Skin epidermis (tissue), 12 donors: Measurements from ENCODE around the gene PLXNB1.

Experiments used
- H3K27ac ChIP-seq, 21 experiments: fragments of 200-600 bp; sonication (generic) in 11 of 21; one replicate each; pipeline ENCODE4 v1.5.0; 2020; ENCODE audit warnings: mild to moderate bottlenecking in 3 of 21, inconsistent platforms in 2 of 21, moderate library complexity in 2 of 21
- H3K4me3 ChIP-seq, 7 experiments: fragments of 200-600 bp; sonication (generic) in 2 of 7; one replicate each; pipeline ENCODE4 v1.5.0; 2020; ENCODE audit warnings: inconsistent platforms in 2 of 7, mild to moderate bottlenecking in 2 of 7, moderate library complexity in 1 of 7

The PLXNB1 gene

DNA sequence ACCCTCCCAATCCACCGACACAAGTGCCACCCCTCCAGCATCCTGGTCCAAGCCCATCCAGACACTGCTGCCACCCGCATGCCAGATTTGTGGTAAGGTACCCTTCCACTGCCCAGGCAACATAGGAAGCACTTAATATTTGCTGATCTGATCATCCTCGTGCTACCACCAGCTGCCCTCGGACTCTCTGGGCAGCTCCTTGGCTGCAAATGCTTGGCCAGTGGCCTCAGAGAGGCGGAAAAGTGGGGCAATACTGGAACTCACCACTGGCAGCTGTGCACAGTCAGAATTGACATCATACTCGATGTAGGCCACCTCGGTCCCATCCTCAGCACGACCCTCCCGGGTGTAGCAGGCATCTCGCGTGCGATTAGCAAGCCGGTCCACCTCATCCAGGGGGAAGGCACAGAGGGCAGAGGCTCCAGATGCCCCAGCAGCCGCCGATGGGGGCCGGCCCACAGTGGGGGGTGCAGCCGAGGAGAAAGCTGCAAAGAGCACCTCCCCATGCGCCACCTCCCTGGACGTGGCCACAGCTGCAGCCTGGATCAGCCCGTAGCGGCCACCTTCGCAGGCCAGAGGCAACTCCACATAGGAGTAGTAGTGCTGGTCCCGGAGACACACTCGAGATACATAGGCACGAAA lies 6.5 kb downstream of the PLXNB1 start:
- Histone ChIP-seq H3K27ac (peak overlapping the region in 2 of 21 experiments; percentile 28 to 37), H3K4me3 (no peak overlapping the region)

DNA sequence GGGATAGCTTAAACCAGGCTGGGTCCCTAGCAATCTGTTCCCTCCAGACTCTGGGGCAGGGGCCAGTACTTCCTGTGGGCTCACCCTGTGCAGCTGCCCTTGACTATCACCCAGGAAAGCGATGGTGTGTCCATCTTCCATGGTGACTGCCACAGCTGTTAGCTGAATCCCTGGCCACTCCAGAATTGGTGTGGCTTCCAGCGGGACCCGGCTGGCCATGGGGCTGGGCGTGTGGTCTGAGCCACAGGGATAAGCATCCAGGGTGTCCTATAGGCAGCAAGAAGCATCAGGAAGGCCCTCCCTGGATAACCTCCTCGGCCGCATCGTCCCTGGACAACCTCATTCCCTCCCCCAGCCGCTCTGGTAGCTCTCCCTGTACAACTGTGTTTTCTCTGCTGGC lies 7.2 kb downstream of the PLXNB1 start:
- H3K27ac ChIP-seq = peak overlapping the region in 1 of 21 experiments; percentile 35
- no peak overlapping the region for H3K4me3 ChIP-seq

DNA sequence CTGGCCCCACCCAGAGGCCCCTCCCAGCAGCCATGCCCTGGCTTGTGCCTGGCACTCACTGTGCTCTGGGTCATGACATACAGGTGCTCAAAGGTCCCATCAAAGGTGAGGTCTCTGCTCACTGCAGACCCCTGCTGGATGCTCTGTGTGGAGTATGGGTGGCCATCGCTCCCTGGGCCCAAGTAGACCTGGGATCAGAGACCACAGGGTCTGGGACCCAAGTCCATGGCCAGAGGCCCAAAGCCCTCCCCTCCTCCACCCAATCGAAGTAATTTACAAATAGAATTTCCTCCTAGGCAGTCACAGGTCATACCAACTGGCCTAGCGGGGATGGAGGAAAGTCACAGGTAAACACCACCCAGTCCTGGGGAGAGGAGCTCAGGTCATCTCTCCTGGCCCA lies 7.6 kb downstream of the PLXNB1 start:
- peak overlapping the region in 3 of 21 experiments; percentile 14 to 35 (median 22) for H3K27ac ChIP-seq
- H3K4me3 ChIP-seq = no peak overlapping the region

DNA sequence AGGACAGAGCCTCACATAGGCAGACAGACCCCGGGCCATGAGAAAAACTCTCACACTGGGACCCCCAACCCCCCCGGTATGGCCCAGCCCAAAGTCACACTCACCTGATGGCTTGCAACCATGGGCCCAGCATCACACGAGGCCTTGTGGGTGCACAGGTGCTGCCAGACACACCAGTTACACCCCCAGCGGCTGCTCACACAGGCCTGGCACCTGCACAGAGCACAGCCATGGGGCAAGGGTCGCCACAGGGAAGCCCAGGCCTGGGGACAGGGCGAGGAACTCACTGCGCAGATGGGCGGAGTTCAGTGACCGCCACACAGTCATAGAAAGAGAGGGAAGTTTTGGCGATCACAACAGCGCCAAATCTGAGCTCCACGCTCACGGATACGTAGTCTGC lies 9.3 kb downstream of the PLXNB1 start:
- H3K27ac ChIP-seq = no peak overlapping the region

DNA sequence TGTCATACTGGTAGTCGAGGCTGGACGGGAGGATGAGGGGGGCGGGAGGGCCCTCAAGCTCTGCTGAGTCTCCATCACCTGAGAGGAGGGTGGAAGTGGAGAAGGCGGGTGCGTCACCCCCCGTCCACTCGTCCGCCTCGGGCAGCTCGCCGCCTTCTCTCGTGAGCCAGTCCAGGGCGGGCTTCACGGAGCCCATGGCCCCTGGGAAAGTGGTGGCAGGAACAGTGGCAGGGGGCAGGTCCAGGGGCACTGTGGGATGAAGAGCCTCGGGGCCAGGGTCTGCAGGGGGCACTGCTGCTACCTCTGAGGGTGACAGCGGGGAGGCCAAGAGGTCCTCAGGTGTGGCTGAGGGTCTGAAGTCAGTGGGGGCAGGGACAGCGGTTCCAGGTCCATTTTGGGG lies 10.3 kb downstream of the PLXNB1 start:
- Histone ChIP-seq H3K27ac (no peak overlapping the region), H3K4me3 (no peak overlapping the region)

More for the DNA sequence above, 9.3 kb downstream of the PLXNB1 start:
- no peak overlapping the region for H3K4me3 ChIP-seq

DNA sequence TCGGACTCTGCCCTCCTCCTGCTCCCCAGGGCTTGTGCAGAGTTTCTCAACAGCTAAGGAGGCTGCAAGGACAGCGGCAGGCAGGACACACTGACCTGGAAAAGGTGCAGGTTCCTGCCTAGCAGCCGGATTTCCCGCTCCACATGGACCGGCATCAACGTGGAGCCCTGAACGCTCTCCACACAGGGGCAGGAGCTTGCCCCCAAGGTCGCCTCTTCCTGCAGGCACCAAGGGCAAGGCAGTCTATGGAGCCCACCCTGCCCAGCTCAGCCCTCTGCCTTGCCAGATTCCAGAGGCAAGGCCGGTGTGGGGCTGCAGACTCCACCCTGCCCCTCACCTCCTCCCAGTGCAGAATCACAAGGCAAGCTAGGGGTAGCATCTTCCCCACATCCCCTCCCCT lies 10.7 kb downstream of the PLXNB1 start:
- Histone ChIP-seq H3K27ac (no peak overlapping the region), H3K4me3 (no peak overlapping the region)

DNA sequence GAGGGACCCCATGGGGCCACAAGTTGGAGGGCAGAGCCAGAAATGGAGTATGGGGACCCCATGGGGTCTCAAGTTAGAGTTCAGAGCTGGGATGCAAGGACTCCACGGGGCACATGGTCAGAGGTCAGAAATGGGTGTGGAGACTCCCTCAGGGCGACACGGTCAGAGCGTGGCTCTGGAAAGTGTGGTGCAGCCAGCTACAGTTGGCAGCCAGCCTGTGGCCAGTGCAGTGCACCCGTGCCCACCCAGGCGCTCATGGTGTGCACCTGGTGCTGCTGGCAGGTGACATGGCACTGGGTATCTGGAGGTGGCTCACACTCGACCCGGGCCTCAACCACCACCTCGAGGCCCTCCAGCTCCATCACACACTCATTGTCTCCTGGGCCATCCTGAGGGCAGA lies 11.2 kb downstream of the PLXNB1 start:
- Histone ChIP-seq H3K4me3 (no peak overlapping the region), H3K27ac (no peak overlapping the region)

DNA sequence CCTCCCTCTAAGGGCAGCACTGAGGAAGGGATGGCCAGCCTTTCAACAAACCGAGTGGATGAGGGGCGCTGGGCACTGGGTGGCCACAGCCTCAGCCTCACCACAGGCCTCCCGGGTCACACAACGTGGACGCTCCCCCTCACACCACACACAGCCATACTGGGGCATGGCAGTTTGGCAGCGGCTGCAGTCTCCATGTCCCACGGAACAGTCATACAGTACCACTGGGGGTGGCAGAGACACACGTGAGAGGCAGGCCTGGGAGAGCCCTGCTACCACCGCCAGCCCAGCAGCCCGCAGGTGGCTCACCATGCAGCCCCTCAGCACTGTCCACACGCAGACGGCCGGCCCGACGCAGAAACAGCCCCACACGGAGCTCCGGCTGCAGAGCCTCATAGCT lies 11.7 kb downstream of the PLXNB1 start:
- Histone ChIP-seq H3K27ac (no peak overlapping the region), H3K4me3 (no peak overlapping the region)

DNA sequence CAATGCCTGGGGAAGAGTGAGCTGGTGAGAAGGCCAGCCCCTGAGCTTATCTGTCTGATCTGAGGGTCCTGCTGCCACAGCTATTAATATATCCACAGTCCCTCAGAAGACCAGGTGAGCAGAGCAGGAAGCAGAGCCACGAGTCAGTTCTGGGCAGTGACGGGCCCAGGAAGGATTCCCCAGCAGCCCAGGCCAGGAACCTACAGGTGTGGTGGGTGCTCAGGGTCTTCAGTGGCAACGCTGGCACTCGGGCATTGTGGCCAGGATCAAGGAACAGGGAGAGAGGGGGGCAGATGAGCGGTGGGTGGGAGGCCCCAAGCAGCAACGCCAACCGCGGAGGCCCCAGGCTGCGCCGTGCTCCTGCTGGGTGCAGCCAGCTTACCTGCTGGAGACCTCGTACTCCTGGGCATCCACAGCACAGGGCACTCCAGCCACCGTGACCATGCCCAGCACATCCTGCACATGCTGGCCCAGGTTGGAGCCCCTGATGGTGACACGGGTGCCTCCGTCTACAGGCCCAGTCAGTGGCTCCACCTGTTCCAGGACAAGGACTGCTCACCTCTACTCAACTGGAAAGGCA lies 12.3 kb downstream of the PLXNB1 start:
- H3K4me3 ChIP-seq = no peak overlapping the region
- no peak overlapping the region for H3K27ac ChIP-seq

DNA sequence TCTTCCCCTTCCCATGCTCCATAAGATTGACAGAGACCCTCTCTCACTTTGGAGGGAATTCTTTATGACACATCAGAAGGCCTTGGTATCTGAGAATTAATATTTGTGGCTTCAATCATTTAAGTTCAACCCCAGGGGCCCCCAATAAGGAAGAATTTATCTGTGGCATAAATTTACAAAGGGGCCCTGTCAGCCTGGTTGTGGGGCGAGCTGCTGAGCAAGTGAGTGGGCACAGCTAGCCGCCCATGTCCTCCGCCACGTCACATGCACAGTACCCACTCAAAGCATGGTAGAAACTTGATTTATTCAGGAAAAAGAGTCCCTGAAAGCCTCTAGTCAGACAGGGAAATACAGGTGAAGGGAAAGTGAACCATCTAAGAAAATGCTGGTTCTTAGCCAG lies 13.3 kb downstream of the PLXNB1 start:
- no peak overlapping the region for H3K4me3 ChIP-seq
- no peak overlapping the region for H3K27ac ChIP-seq

DNA sequence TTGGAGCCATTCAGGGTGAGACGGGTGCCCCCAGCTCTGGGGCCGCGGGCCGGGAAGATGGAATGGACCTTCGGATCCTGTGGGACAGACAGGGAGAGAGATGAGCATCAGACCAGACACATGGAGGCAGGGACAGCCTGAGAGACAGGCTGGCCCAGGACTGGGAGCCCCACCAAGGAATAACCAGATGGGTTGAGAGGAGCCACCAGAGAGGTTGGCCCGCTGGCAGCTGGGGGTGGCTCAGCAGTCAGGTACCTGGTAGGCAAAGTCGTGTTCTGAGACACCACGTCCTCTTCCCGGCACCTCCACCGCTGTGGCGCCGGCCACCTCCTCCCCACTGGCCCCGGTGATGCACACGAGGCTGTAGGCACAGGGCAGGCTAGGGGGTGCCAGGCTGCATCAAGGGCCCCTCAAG lies 13.8 kb downstream of the PLXNB1 start:
- Histone ChIP-seq H3K27ac (no peak overlapping the region), H3K4me3 (no peak overlapping the region)

DNA sequence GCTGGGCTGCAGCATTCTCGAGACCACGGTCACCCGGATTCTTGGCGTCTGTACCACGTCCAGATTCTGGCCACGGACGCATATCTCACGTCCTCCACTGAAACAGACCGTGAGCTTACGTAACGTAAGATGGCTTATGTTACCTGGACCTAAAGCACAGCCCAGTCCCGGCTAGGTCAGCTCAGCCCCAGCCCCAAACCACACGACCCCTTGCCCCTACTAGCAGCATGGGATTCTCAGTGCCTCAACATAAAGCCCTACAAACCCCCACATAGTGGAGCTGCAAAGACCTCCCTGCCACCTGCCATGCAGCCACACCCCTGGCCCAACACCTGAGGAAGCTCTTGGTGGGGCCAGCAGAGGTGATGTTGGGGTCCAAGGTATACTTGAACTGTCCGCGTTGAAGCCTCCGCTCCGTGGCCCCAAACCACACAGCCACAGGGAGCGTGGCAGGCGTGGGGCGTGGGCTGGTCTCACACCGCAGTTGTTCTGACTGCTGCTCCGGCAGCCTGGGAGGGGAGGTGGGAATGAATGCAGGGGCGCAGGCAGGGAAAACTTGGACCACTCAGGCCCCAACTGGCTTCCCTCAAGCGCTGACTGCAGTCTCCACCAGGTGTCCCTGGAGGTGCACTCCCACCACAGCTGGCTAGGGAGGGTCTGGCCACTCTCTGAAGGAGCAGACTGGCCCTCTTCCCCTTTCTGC lies 14.5 kb downstream of the PLXNB1 start:
- no peak overlapping the region for H3K27ac ChIP-seq
- no peak overlapping the region for H3K4me3 ChIP-seq

DNA sequence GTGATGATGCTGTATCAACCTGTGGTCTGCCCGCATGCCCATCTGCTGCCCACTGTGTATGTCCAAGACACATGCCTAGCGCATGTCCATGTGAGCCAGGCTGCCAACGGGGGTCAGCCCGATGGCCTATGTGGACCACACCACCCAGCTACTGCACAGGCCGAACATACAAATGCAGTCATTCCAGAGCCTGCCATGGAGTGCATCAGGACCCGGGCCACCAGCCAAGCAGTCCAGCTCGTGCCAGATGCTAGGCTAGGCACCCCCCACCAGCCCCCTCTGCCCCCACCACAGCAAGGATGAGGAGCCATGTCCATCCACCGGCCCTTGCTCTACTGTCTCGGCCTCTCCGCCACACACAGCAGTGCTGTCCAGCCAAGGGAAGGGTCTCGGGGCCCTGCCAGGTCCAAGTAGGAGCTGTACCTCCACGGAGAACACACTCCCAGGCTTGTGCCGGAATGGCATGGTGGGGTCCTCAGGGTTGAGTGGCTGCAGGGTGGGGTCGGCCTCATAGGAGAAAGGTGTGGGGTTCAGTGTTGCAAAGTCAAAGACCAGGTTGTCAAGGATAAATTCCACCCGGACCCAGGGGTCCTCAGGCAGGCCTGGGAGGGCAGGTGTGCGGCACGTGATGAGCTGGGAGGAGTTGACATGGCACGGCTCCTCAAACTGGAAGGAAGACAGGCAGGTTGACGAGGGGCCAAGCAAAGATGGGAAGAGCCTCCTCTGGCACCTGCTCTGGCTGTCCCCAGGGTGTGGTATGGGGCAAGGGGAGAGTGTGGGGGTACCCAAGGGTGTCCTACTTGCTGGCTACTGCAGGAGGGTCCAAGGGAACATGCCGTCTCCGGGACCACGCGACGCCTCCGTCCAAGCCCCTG lies 15.3 kb downstream of the PLXNB1 start:
- Histone ChIP-seq H3K27ac (peak overlapping the region in 1 of 21 experiments; percentile 45), H3K4me3 (no peak overlapping the region)

DNA sequence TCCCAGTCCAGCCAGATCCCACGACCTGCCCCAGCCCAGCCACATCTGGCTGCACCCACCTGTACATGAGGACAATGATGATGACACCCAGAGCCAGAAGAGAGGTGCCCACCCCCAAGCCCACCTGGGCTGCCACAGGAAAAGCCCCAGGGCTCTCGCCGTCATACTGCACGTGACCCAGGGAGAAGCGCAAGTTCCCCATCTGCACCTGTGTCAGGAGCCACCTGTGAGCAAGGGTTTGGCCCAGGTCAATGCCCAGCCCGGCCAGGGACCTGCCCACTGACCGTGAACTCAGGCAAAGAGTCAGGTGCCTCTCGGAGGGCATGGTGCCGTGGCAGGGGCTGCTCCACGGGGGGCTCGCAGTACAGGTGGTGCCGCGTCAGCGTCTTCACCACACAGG lies 16.3 kb downstream of the PLXNB1 start:
- Histone ChIP-seq H3K27ac (peak overlapping the region in 2 of 21 experiments; percentile 7 to 20), H3K4me3 (no peak overlapping the region)

DNA sequence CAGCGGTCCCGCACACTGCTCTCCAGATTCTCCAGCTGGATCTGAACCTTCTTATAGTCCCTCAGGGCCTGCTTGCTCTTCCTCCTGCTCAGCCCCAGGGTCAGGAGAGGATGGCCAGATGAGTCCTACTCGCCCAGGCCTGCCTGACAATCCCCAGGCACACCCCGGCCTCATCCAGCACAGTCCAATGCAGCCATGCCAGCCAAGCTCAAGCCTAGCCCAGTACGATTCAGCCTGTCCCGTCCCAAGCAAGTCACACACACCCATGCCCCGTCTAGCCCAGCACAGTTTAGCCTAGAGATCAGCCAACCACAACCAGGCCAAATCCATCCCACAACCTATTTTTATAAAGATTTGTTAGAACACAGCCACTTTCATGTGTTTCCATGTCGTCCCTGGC lies 16.8 kb downstream of the PLXNB1 start:
- Histone ChIP-seq H3K27ac (no peak overlapping the region), H3K4me3 (no peak overlapping the region)

DNA sequence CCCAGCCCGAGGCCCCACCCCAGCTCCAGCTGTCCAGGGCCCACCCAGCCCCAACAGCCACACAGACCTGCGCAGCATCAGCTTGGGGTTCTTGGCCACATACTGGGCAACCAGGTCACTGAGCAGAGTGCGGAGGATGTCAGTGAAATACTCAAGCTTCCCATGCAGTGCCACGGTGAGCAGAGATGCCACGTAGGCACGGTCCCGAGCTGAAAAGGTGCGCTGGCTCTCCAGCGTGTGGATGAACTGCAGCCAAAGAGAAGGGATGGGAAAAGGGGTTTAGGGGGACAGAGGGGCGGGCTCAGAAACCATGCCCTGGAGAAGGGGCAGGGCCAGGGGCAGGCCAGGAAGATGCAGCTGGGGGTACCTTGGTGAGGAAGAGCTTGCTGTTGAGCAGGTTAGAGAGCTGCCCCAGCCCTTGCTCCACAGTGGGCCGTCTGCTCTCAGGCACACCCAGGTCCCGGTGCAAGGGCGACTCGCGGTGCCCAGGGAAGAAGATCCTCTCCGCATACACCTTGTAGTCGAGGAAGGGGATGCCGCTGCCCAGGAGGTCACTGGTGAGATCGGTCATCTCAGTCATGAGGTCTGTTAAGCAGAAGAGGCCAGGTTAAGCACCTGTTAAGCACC lies 17.4 kb downstream of the PLXNB1 start:
- no peak overlapping the region for H3K27ac ChIP-seq

DNA sequence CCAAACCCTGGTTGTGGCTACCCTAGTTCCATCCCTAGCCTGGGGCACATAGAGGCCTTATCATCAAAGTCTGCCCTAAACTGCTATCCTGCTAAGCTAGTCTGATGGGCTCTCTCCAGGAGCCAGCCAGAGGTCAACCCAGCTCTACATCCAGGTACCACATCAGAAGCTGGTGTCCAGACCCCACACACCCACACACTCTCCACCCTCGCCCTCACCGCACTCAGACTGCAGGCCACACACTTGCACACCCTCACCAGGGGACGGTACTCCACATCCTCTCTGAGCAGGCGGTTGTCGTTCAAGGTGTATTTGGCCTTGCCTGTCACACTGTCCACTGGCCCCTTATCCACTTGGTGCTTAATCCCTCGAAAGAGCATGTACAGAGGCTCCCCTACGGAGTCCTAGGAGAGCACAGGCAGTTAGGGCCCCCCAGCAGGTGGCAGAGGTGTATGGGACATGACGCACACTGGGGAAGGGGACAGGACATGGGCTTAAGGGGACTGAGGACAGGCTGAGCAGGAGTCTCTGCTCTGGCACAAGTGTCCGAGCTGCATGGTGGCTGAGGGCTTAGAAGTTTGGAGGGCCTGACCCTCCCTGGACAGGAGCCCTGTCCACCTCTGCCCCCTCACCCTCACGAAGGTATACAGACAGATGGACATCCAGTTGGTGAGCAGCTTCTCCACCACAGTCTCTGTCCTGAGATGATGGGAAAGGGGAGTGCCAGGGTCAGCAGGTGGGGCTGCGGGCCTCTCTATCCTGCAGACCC lies 18.1 kb downstream of the PLXNB1 start:
- H3K27ac ChIP-seq = no peak overlapping the region
- H3K4me3 ChIP-seq = no peak overlapping the region

More for the DNA sequence above, 17.4 kb downstream of the PLXNB1 start:
- no peak overlapping the region for H3K4me3 ChIP-seq

DNA sequence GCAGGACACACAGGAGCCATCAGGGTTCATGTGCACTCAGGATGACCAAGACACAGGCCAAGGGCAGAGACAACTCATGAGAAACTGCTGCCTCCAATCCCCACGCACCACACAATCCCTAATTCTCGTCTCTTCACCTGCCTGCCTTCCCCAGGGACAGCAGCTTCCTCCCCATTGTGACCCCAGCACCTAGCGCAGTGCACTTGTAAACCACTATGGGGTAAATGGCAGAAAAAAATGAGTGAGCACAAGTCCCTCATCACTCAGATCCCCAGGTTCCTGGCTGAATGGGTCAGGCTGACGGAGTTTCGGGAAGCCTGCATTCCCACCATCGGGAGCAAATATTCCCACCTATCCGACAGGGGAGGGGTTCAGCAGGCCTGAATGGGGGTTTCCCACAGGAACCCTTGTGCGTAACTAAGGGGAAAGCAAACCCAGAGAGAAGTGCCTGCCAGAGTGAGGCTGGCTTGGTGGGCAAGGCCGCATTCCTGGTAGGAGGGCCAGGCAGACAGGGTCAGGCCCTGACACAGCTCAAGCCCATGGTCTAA lies 18.8 kb downstream of the PLXNB1 start:
- Histone ChIP-seq H3K27ac (no peak overlapping the region), H3K4me3 (no peak overlapping the region)
